ENCODE data around the gene TEC.

GRCh38 chr4:48244665-48245064 is 25.0 kb downstream of the TEC start:
- no peak for TF ChIP-seq POLR2A (IDR thresholded peaks at IDR 0.05)
- no peak for TF ChIP-seq CTCF (IDR thresholded peaks at IDR 0.05)

Measured in testis (tissue), 2 donors.